HepG2 (cell line): ENCODE data around the gene LGALS7B. TPM values are rescaled to one million over a fixed set of nuclear protein-coding genes. Genes with fewer than 3 reads are reported as not detected.

ENCODE experiments used
- ATAC-seq: fragments of 200-7000 bp; cut with Tn5 transposase; 3 replicates; pipeline ENCODE4 v1.9.1; 2020; ENCODE audit warnings: mild to moderate bottlenecking, moderate library complexity
- BruUV-seq: library from RNA; stranded (reverse); fragments of 400-500 nt; replicated peaks from 2 replicates; lab custom pipeline; 2021; lab: Mats Ljungman, UMichigan
- CTCF ChIA-PET: fragments of 300-600 bp; formaldehyde crosslinking; extraction: SDS; loops from one replicate; lab custom pipeline; 2021; ENCODE audit warnings: low total read pairs, inconsistent platforms, low intra/inter-chr PET ratio; lab: Yijun Ruan, JAX
- POLR2A ChIA-PET: fragments of 350-600 bp; sonication (Branson Sonifier 250); formaldehyde crosslinking; loops from one replicate; lab custom pipeline; 2020; ENCODE audit warnings: antibody characterized with exemption, inconsistent platforms; lab: Yijun Ruan, JAX
- DNase-seq: peaks from one replicate; pipeline ENCODE4 v3.0.0-alpha.2; 2015; ENCODE audit warnings: low spot score
- FAIRE-seq: peaks from 3 replicates; lab custom pipeline; 2011; peaks lifted over from hg19 to GRCh38; lab: Jason Lieb, UNC
- H2AFZ ChIP-seq: one replicate; pipeline ENCODE4 v1.6.1; 2011; ENCODE audit warnings: low read length, inconsistent platforms
- H3K27ac ChIP-seq: fragments of 300-600 bp; 3 replicates; pipeline ENCODE4 v1.8.0; 2011; ENCODE audit warnings: mixed run types, mild to moderate bottlenecking, mixed read lengths, low read length, inconsistent platforms; ENCODE audit not compliant: insufficient read depth; ENCODE audit errors: extremely low read length
- H3K27me3 ChIP-seq, 2 experiments: fragments of 200-600 bp in 1 of 2; 2 replicates in 1 of 2; 3 replicates in 1 of 2; pipeline versions ENCODE4 v1.6.0 to v1.8.0; 2011; ENCODE audit warnings: low read length in 2 of 2, mild to moderate bottlenecking in 2 of 2, moderate library complexity in 2 of 2, inconsistent platforms in 1 of 2; ENCODE audit not compliant: insufficient read depth in 2 of 2, control insufficient read depth in 1 of 2
- H3K36me3 ChIP-seq, 2 experiments: fragments of 200-600 bp in 1 of 2; replicated peaks in 1 of 2; 2 replicates in 1 of 2; 3 replicates in 1 of 2; pipeline versions ENCODE4 v1.5.1 to v1.8.0; 2011; ENCODE audit warnings: low read length in 2 of 2, inconsistent platforms in 1 of 2; ENCODE audit not compliant: insufficient read depth in 2 of 2, control insufficient read depth in 1 of 2
- H3K4me1 ChIP-seq: 2 replicates; pipeline ENCODE4 v1.5.1; 2012; ENCODE audit warnings: low read length, inconsistent platforms; ENCODE audit not compliant: insufficient read depth
- H3K4me2 ChIP-seq: 2 replicates; pipeline ENCODE4 v1.6.0; 2011; ENCODE audit warnings: low read depth, low read length, inconsistent platforms
- H3K4me3 ChIP-seq, 3 experiments: fragments of 200-600 bp in 1 of 3; sonication (generic), shearing (Covaris generic) in 1 of 3; replicated peaks in 1 of 3; 2 replicates each; pipeline ENCODE4 v1.5.1; 2011 to 2016; ENCODE audit warnings: low read length in 3 of 3, inconsistent platforms in 2 of 3, low read depth in 2 of 3, mild to moderate bottlenecking in 2 of 3, control low read depth in 1 of 3, mixed read lengths in 1 of 3; ENCODE audit not compliant: insufficient read depth in 1 of 3
- H3K79me2 ChIP-seq: one replicate; pipeline ENCODE4 v1.6.1; 2011; ENCODE audit warnings: low read length, inconsistent platforms; ENCODE audit not compliant: insufficient read depth
- H3K9ac ChIP-seq: 2 replicates; pipeline ENCODE4 v1.6.0; 2011; ENCODE audit warnings: mild to moderate bottlenecking, low read depth, low read length, inconsistent platforms; ENCODE audit not compliant: insufficient read depth
- H3K9me3 ChIP-seq: 2 replicates; pipeline ENCODE4 v1.5.1; 2012; ENCODE audit warnings: mild to moderate bottlenecking, low read length
- H4K20me1 ChIP-seq: 2 replicates; pipeline ENCODE4 v1.6.0; 2011; ENCODE audit warnings: inconsistent platforms, mild to moderate bottlenecking, low read length, moderate library complexity; ENCODE audit not compliant: insufficient read depth
- ASH2L ChIP-seq: fragments of 300-600, 200-600 bp; sonication (generic); IDR thresholded peaks from 2 replicates; pipeline ENCODE4 v1.7.0; 2017; ENCODE audit warnings: low read depth, mild to moderate bottlenecking, moderate library complexity, mixed read lengths, low read length; ENCODE audit not compliant: insufficient read length
- HDAC2 ChIP-seq: sonication (generic); formaldehyde crosslinking; IDR thresholded peaks from 2 replicates; pipeline ENCODE4 v1.4.0; 2020; ENCODE audit warnings: missing genetic modification reagents
- MIER3 ChIP-seq: IDR thresholded peaks from 2 replicates; pipeline ENCODE4 v1.6.1; 2016; ENCODE audit warnings: missing compliant biosample characterization, borderline replicate concordance
- MIXL1 ChIP-seq: IDR thresholded peaks from 2 replicates; pipeline ENCODE4 v1.6.1; 2016
- NR2F6 ChIP-seq, 2 experiments: IDR thresholded peaks; 2 replicates each; pipeline ENCODE4 v1.6.1; 2016; ENCODE audit warnings: antibody characterized with exemption in 1 of 2, mild to moderate bottlenecking in 1 of 2
- PAXIP1 ChIP-seq: sonication (generic); formaldehyde crosslinking; conservative IDR thresholded peaks from 2 replicates; pipeline ENCODE4 v1.4.0; 2020; ENCODE audit warnings: mild to moderate bottlenecking, missing genetic modification reagents, moderate library complexity
- POLR2A ChIP-seq, 2 experiments: IDR thresholded peaks; 2 replicates each; pipeline ENCODE4 v1.6.1; 2011; ENCODE audit warnings: low read depth in 2 of 2, low read length in 2 of 2, mild to moderate bottlenecking in 1 of 2, moderate library complexity in 1 of 2; ENCODE audit not compliant: insufficient read depth in 1 of 2
- POLR2AphosphoS5 ChIP-seq: IDR thresholded peaks from 2 replicates; pipeline ENCODE4 v1.6.1; 2012; ENCODE audit warnings: low read depth, low read length
- RARA ChIP-seq: IDR thresholded peaks from 2 replicates; pipeline ENCODE4 v1.6.1; 2016; ENCODE audit warnings: missing genetic modification reagents, missing compliant biosample characterization
- RFX3 ChIP-seq: IDR thresholded peaks from 2 replicates; pipeline ENCODE4 v1.6.1; 2016; ENCODE audit warnings: missing biosample characterization, missing genetic modification reagents
- RFXAP ChIP-seq: sonication (generic); formaldehyde crosslinking; IDR thresholded peaks from 2 replicates; pipeline ENCODE4 v1.4.0; 2020; ENCODE audit warnings: missing genetic modification reagents, borderline replicate concordance
- SAP130 ChIP-seq: IDR thresholded peaks from 2 replicates; pipeline ENCODE4 v1.6.1; 2016; ENCODE audit warnings: low read depth
- SOX5 ChIP-seq: IDR thresholded peaks from 2 replicates; pipeline ENCODE4 v1.6.1; 2016; ENCODE audit warnings: borderline replicate concordance
- TOE1 ChIP-seq: sonication (generic); formaldehyde crosslinking; IDR thresholded peaks from 2 replicates; pipeline ENCODE4 v1.4.0; 2020; ENCODE audit warnings: mild to moderate bottlenecking, missing genetic modification reagents
- ZNF557 ChIP-seq: sonication (generic); formaldehyde crosslinking; IDR thresholded peaks from 2 replicates; pipeline ENCODE4 v1.4.0; 2020; ENCODE audit warnings: missing genetic modification reagents
- ZSCAN29 ChIP-seq: sonication (generic); formaldehyde crosslinking; conservative IDR thresholded peaks from 2 replicates; pipeline ENCODE4 v1.4.0; 2020; ENCODE audit warnings: mild to moderate bottlenecking, missing genetic modification reagents
- WGBS: methylation state at CpG from one replicate; pipeline ENCODE4 v1.1.6; 2017; ENCODE audit warnings: low lambda C conversion rate; 5-methylcytosine and 5-hydroxymethylcytosine counted together
- in situ Hi-C: cut with HindIII; loops from 2 replicates; pipeline ENCODE4 v1.10.0; 2017; ENCODE audit warnings: low pct_unique_long_range_greater_than_20kb; ENCODE audit not compliant: extremely low pct_ligation_motif_present
- intact Hi-C: fragments of 100-400 bp; cut with micrococcal nuclease; formaldehyde crosslinking; loops from one replicate; pipeline ENCODE4 v1.10.0; 2022; ENCODE audit not compliant: unreplicated experiment
- polyA plus RNA-seq, 8 experiments: library from polyadenylated mRNA; depleted of rRNA in 3 of 8; stranded (reverse) in 7 of 8; unstranded in 1 of 8; fragments of >200 nt; fragmentation: Illumina TruSeq in 4 of 8; extraction: Trizol in 4 of 8; gene quantifications; 2 replicates each; pipeline versions ENCODE4 v1.2.1 to v1.2.3, GENCODE V29; 2011 to 2016; ENCODE audit warnings: low read depth in 4 of 8, missing spikeins in 1 of 8, mixed read lengths in 1 of 8; ENCODE audit not compliant: insufficient read depth in 1 of 8
- total RNA-seq, 5 experiments: library from RNA; depleted of rRNA; stranded (reverse); fragments of >200 nt; fragmentation: Illumina TruSeq; extraction: Trizol; gene quantifications; 2 replicates each; pipeline ENCODE4 v1.2.3, GENCODE V29; 2016; ENCODE audit warnings: low read depth in 1 of 5
- TF ChIP-seq, protein P1 (sequence below): sonication (generic); formaldehyde crosslinking; IDR thresholded peaks from 2 replicates; pipeline ENCODE4 v1.5.1; 2020; ENCODE audit warnings: mild to moderate bottlenecking, missing genetic modification reagents, moderate library complexity

Gene LGALS7B
- total and polyA plus RNA-seq, 2 of the 13 experiments (the other 11 are each of a cell fraction or from before 2014, with no cell fraction given) = 1.7 to 2.1 TPM

GRCh38 chr19:38761884-38762389, 27.1 kb upstream of the LGALS7B start (continued):
- TF ChIP-seq, protein P1, sequence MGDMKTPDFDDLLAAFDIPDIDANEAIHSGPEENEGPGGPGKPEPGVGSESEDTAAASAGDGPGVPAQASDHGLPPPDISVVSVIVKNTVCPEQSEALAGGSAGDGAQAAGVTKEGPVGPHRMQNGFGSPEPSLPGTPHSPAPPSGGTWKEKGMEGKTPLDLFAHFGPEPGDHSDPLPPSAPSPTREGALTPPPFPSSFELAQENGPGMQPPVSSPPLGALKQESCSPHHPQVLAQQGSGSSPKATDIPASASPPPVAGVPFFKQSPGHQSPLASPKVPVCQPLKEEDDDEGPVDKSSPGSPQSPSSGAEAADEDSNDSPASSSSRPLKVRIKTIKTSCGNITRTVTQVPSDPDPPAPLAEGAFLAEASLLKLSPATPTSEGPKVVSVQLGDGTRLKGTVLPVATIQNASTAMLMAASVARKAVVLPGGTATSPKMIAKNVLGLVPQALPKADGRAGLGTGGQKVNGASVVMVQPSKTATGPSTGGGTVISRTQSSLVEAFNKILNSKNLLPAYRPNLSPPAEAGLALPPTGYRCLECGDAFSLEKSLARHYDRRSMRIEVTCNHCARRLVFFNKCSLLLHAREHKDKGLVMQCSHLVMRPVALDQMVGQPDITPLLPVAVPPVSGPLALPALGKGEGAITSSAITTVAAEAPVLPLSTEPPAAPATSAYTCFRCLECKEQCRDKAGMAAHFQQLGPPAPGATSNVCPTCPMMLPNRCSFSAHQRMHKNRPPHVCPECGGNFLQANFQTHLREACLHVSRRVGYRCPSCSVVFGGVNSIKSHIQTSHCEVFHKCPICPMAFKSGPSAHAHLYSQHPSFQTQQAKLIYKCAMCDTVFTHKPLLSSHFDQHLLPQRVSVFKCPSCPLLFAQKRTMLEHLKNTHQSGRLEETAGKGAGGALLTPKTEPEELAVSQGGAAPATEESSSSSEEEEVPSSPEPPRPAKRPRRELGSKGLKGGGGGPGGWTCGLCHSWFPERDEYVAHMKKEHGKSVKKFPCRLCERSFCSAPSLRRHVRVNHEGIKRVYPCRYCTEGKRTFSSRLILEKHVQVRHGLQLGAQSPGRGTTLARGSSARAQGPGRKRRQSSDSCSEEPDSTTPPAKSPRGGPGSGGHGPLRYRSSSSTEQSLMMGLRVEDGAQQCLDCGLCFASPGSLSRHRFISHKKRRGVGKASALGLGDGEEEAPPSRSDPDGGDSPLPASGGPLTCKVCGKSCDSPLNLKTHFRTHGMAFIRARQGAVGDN = peak; percentile 45

DNA sequence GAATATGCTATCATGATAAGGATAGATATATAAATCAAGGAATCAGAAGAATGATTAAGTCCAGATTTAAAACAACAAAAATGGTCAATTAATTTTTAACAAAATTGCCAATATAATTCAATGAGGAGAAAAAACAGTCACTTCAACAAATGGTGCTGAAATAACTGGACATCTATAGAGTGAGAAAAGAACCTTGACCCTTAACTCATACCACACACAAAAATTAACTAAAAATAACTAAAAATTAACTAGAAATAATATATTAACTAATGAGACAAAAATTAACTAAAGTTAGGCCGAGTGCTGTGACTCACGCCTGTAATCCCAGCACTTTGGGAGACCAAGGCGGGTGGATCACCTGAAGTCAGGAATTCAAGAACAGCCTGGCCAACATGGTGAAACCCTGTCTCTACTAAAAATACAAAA, 25.2 kb upstream of the LGALS7B start:
- H3K9me3 ChIP-seq = no peaks in the 10 kb centered on the region
- CTCF ChIA-PET = no interaction called here
- peak; percentile 41 for DNase-seq
- H3K27me3 ChIP-seq = no peaks in the 10 kb centered on the region
- H3K4me1 ChIP-seq = peaks cover 59% of the 10 kb centered on the region
- POLR2A ChIA-PET = interaction anchor here (0.7 to 1.7 kb wide), 14 partner anchors 11 to 136 kb away, joined by 3 to 16 read pairs (median 4); partner anchors contain the start of genes ACTN4, ECH1, NFKBIB and SIRT2
- H3K4me2 ChIP-seq = peak overlapping the region; percentile 52
- FAIRE-seq = peak; percentile 8
- intact Hi-C loops (no loop called here), in situ Hi-C loops (no loop called here)
- H3K4me3 ChIP-seq = peak overlapping the region in 2 of 3 experiments; percentile 27 to 41; a peak in 2 of 6 replicates
- H2AFZ ChIP-seq = no peak overlapping the region
- 7% methylated on average over 3 of the region's 3 CpGs for WGBS
- no TSS peak for BruUV-seq
- H3K27ac ChIP-seq = peak overlapping the region; percentile 91
- H3K9ac ChIP-seq = peak overlapping the region; percentile 67
- no peaks in the 10 kb centered on the region for H4K20me1 ChIP-seq
- peak; percentile 69 for ATAC-seq
- H3K36me3 ChIP-seq = no peaks in the 10 kb centered on the region
- H3K79me2 ChIP-seq = peaks cover 15% of the 10 kb centered on the region
- TF ChIP-seq SAP130 = no peak
- TF ChIP-seq MIXL1 (CRISPR knock-in tag) = peak; percentile 62; the same call in 1 of the 2 replicates
- TF ChIP-seq POLR2AphosphoS5 = peak; percentile 63
- no peak for TF ChIP-seq TOE1 (CRISPR knock-in tag)
- TF ChIP-seq PAXIP1 = peak; percentile 77
- TF ChIP-seq RARA (CRISPR knock-in tag) = peak; percentile 30
- TF ChIP-seq MIER3 (CRISPR knock-in tag) = peak; percentile 7; the same call in 1 of the 2 replicates
- TF ChIP-seq SOX5 = peak; percentile 7; the same call in 1 of the 2 replicates
- TF ChIP-seq ZSCAN29 (CRISPR knock-in tag) = no peak
- TF ChIP-seq ZNF557 = no peak
- TF ChIP-seq RFX3 = no peak
- TF ChIP-seq RFXAP (CRISPR knock-in tag) = 0 out of 2 replicates have a peak, but pooled peaks have one; percentile 10
- peak; percentile 75 for TF ChIP-seq NR2F6 (IDR thresholded peaks at IDR 0.05)
- peak; percentile 50 for TF ChIP-seq NR2F6 (CRISPR knock-in tag; IDR thresholded peaks at IDR 0.05)
- no peak for TF ChIP-seq HDAC2
- peak in 1 of 2 experiments; percentile 46; a peak in 1 of 4 replicates for TF ChIP-seq POLR2A (IDR thresholded peaks at IDR 0.05; ENCODE audit: insufficient read depth in 1 of 2, low read depth in 2 of 2, low read length in 2 of 2)
- TF ChIP-seq ASH2L = peak; percentile 56
